Measurements from ENCODE around the gene PTCHD1. TPM values are rescaled to one million over a fixed set of nuclear protein-coding genes. Genes with fewer than 3 reads are reported as not detected.

The PTCHD1 gene
- total and polyA plus RNA-seq, 2 of the 13 experiments (the other 11 are each of a cell fraction or from before 2014, with no cell fraction given) = not detected

- TF ChIP-seq, protein P1, sequence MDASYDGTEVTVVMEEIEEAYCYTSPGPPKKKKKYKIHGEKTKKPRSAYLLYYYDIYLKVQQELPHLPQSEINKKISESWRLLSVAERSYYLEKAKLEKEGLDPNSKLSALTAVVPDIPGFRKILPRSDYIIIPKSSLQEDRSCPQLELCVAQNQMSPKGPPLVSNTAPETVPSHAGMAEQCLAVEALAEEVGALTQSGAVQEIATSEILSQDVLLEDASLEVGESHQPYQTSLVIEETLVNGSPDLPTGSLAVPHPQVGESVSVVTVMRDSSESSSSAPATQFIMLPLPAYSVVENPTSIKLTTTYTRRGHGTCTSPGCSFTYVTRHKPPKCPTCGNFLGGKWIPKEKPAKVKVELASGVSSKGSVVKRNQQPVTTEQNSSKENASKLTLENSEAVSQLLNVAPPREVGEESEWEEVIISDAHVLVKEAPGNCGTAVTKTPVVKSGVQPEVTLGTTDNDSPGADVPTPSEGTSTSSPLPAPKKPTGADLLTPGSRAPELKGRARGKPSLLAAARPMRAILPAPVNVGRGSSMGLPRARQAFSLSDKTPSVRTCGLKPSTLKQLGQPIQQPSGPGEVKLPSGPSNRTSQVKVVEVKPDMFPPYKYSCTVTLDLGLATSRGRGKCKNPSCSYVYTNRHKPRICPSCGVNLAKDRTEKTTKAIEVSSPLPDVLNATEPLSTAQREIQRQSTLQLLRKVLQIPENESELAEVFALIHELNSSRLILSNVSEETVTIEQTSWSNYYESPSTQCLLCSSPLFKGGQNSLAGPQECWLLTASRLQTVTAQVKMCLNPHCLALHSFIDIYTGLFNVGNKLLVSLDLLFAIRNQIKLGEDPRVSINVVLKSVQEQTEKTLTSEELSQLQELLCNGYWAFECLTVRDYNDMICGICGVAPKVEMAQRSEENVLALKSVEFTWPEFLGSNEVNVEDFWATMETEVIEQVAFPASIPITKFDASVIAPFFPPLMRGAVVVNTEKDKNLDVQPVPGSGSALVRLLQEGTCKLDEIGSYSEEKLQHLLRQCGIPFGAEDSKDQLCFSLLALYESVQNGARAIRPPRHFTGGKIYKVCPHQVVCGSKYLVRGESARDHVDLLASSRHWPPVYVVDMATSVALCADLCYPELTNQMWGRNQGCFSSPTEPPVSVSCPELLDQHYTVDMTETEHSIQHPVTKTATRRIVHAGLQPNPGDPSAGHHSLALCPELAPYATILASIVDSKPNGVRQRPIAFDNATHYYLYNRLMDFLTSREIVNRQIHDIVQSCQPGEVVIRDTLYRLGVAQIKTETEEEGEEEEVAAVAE (CRISPR knock-in tag; IDR thresholded peaks at IDR 0.05; ENCODE audit: borderline replicate concordance) = no peak
- TF ChIP-seq, protein P2, sequence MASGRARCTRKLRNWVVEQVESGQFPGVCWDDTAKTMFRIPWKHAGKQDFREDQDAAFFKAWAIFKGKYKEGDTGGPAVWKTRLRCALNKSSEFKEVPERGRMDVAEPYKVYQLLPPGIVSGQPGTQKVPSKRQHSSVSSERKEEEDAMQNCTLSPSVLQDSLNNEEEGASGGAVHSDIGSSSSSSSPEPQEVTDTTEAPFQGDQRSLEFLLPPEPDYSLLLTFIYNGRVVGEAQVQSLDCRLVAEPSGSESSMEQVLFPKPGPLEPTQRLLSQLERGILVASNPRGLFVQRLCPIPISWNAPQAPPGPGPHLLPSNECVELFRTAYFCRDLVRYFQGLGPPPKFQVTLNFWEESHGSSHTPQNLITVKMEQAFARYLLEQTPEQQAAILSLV (CRISPR knock-in tag; IDR thresholded peaks at IDR 0.05; ENCODE audit: borderline replicate concordance) = no peak
- TF ChIP-seq ATF2 (CRISPR knock-in tag; IDR thresholded peaks at IDR 0.05) (no peak), GATAD2A (CRISPR knock-in tag; IDR thresholded peaks at IDR 0.05) (no peak)
These were observed 47.4 kb upstream of the PTCHD1 start (continued) for GRCh38 chrX:23287191-23287725.

- H3K79me2 ChIP-seq (ENCODE audit: insufficient read depth, low read length) = no peaks in the 10 kb centered on the region
- H3K9ac ChIP-seq (ENCODE audit: insufficient read depth, low read depth, low read length) = no peak overlapping the region
- H3K4me2 ChIP-seq (ENCODE audit: low read depth, low read length) = no peak overlapping the region
- H3K36me3 ChIP-seq (replicated peaks in 1 of 2; ENCODE audit: control insufficient read depth in 1 of 2, insufficient read depth in 2 of 2, low read length in 2 of 2) = no peaks in the 10 kb centered on the region
- H3K9me3 ChIP-seq (ENCODE audit: low read length) = no peaks in the 10 kb centered on the region
- ChIA-PET POLR2A (no interaction called here), CTCF (ENCODE audit: low intra/inter-chr PET ratio, low total read pairs) (no interaction called here)
- H3K27me3 ChIP-seq (ENCODE audit: control insufficient read depth in 1 of 2, insufficient read depth in 2 of 2, low read length in 2 of 2) = no peaks in the 10 kb centered on the region
- FAIRE-seq (no peak), DNase-seq (ENCODE audit: low spot score) (no peak), ATAC-seq (no peak)
- no TSS peak for BruUV-seq (replicated peaks)
- WGBS (ENCODE audit: low lambda C conversion rate) = 40% methylated on average over 8 of the region's 8 CpGs
- H3K4me3 ChIP-seq (replicated peaks in 1 of 3; ENCODE audit: insufficient read depth in 1 of 3, low read depth in 2 of 3, low read length in 3 of 3) = no peak overlapping the region
- H2AFZ ChIP-seq (ENCODE audit: low read length) = no peak overlapping the region
- no peak overlapping the region for H3K27ac ChIP-seq (ENCODE audit: extremely low read length, insufficient read depth, low read length)
- in situ Hi-C loops (cut with HindIII; ENCODE audit: extremely low pct_ligation_motif_present, low pct_unique_long_range_greater_than_20kb) (no loop called here), intact Hi-C loops (cut with micrococcal nuclease; ENCODE audit: unreplicated experiment) (no loop called here)
- no peaks in the 10 kb centered on the region for H4K20me1 ChIP-seq (ENCODE audit: insufficient read depth, low read length)
- H3K4me1 ChIP-seq (ENCODE audit: insufficient read depth, low read length) = no peaks in the 10 kb centered on the region
- TF ChIP-seq ZNF354B (CRISPR knock-in tag; IDR thresholded peaks at IDR 0.05) = no peak
- TF ChIP-seq TGIF2 (CRISPR knock-in tag; IDR thresholded peaks at IDR 0.05) = no peak
- no peak for TF ChIP-seq RELA (CRISPR knock-in tag; IDR thresholded peaks at IDR 0.05)
- no peak for TF ChIP-seq SIN3B (IDR thresholded peaks at IDR 0.05; ENCODE audit: low read length)
- TF ChIP-seq GTF3A (CRISPR knock-in tag; conservative IDR thresholded peaks at IDR 0.05) = no peak
- no peak for TF ChIP-seq ZFP37 (CRISPR knock-in tag; IDR thresholded peaks at IDR 0.05; ENCODE audit: borderline replicate concordance)
- TF ChIP-seq AHR (CRISPR knock-in tag; IDR thresholded peaks at IDR 0.05) = no peak
- no peak for TF ChIP-seq TAF15 (IDR thresholded peaks at IDR 0.05; ENCODE audit: low read depth, low read length, poor library complexity, severe bottlenecking)
- TF ChIP-seq ZNF607 (CRISPR knock-in tag; IDR thresholded peaks at IDR 0.05; ENCODE audit: borderline replicate concordance) = no peak
- TF ChIP-seq NCOR1 (IDR thresholded peaks at IDR 0.05; ENCODE audit: borderline replicate concordance, low read length) = no peak
- TF ChIP-seq, protein P3, sequence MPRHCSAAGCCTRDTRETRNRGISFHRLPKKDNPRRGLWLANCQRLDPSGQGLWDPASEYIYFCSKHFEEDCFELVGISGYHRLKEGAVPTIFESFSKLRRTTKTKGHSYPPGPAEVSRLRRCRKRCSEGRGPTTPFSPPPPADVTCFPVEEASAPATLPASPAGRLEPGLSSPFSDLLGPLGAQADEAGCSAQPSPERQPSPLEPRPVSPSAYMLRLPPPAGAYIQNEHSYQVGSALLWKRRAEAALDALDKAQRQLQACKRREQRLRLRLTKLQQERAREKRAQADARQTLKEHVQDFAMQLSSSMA (CRISPR knock-in tag; IDR thresholded peaks at IDR 0.05) = no peak
- no peak for TF ChIP-seq YEATS2 (CRISPR knock-in tag; IDR thresholded peaks at IDR 0.05; ENCODE audit: borderline replicate concordance)
These were observed 42.2 kb upstream of the PTCHD1 start for GRCh38 chrX:23292354-23292987.
